ENCODE data around the gene CA10. TPM values are rescaled to one million over a fixed set of nuclear protein-coding genes. Genes with fewer than 3 reads are reported as not detected.

CA10 gene
- polyA plus RNA-seq, 1 donor from 2014 or later: 6.2 TPM

DNA sequence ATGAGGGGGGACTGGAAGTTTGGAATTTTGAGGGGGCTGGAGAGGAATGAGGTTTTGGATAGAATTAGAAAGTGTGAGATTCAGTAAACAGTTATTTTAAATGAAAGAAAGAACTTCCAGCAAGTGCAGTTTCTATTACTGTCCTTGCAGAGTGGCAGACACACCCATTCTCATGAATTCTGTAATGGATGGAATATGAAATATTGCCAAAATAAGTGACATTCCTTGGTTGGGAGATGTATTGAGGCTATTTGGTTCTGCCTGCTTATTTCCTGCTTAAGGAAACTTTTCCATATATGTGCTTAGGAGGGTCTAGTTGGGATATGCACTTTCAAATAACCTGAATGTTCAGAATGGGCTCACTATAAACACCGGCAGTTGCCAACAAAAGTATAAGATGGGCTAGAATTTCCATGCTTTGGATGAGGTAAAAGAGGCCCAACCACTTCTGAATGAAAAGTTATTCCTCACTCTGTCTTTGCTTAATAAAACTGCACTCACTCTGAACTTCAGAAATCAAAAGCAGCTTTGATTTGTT, 434.4 kb downstream of the CA10 start:
- Histone ChIP-seq H3K9me3 (ENCODE audit: low read length) (no peaks in the 10 kb centered on the region), H3K9ac (ENCODE audit: low read length) (no peak overlapping the region), H2AFZ (ENCODE audit: low read depth, low read length) (no peak overlapping the region), H3K36me3 (ENCODE audit: insufficient read depth, low read length) (no peaks in the 10 kb centered on the region), H3K4me2 (ENCODE audit: low read length) (no peak overlapping the region), H3F3A (ENCODE audit: insufficient read depth, low read length, poor library complexity, severe bottlenecking) (no peaks in the 10 kb centered on the region), H4K20me1 (ENCODE audit: insufficient read depth) (no peaks in the 10 kb centered on the region), H3K4me3 (ENCODE audit: low read length) (no peak overlapping the region), H3K27ac (ENCODE audit: low read length) (no peak overlapping the region), H3K27me3 (ENCODE audit: insufficient read depth, low read depth, low read length) (no peaks in the 10 kb centered on the region), H3K79me2 (replicated peaks; ENCODE audit: insufficient read depth, low read length) (no peaks in the 10 kb centered on the region), H3K9me2 (ENCODE audit: insufficient read depth, low read length) (no peaks in the 10 kb centered on the region)
- TF ChIP-seq POLR2AphosphoS5 (IDR thresholded peaks at IDR 0.05) (no peak), TAF1 (IDR thresholded peaks at IDR 0.05; ENCODE audit: low read depth) (no peak), MXI1 (conservative IDR thresholded peaks at IDR 0.05; ENCODE audit: poor library complexity, severe bottlenecking) (no peak), EZH2 (IDR thresholded peaks at IDR 0.05; ENCODE audit: borderline replicate concordance, insufficient read depth, low read length, poor library complexity, severe bottlenecking) (no peak), EP300 (conservative IDR thresholded peaks at IDR 0.05; ENCODE audit: poor library complexity, severe bottlenecking) (no peak), SMC3 (conservative IDR thresholded peaks at IDR 0.05; ENCODE audit: poor library complexity) (no peak), RAD21 (conservative IDR thresholded peaks at IDR 0.05) (no peak)
- TF ChIP-seq, protein P1, sequence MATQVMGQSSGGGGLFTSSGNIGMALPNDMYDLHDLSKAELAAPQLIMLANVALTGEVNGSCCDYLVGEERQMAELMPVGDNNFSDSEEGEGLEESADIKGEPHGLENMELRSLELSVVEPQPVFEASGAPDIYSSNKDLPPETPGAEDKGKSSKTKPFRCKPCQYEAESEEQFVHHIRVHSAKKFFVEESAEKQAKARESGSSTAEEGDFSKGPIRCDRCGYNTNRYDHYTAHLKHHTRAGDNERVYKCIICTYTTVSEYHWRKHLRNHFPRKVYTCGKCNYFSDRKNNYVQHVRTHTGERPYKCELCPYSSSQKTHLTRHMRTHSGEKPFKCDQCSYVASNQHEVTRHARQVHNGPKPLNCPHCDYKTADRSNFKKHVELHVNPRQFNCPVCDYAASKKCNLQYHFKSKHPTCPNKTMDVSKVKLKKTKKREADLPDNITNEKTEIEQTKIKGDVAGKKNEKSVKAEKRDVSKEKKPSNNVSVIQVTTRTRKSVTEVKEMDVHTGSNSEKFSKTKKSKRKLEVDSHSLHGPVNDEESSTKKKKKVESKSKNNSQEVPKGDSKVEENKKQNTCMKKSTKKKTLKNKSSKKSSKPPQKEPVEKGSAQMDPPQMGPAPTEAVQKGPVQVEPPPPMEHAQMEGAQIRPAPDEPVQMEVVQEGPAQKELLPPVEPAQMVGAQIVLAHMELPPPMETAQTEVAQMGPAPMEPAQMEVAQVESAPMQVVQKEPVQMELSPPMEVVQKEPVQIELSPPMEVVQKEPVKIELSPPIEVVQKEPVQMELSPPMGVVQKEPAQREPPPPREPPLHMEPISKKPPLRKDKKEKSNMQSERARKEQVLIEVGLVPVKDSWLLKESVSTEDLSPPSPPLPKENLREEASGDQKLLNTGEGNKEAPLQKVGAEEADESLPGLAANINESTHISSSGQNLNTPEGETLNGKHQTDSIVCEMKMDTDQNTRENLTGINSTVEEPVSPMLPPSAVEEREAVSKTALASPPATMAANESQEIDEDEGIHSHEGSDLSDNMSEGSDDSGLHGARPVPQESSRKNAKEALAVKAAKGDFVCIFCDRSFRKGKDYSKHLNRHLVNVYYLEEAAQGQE (IDR thresholded peaks at IDR 0.05; ENCODE audit: borderline replicate concordance): no peak
- TF ChIP-seq, protein P2, sequence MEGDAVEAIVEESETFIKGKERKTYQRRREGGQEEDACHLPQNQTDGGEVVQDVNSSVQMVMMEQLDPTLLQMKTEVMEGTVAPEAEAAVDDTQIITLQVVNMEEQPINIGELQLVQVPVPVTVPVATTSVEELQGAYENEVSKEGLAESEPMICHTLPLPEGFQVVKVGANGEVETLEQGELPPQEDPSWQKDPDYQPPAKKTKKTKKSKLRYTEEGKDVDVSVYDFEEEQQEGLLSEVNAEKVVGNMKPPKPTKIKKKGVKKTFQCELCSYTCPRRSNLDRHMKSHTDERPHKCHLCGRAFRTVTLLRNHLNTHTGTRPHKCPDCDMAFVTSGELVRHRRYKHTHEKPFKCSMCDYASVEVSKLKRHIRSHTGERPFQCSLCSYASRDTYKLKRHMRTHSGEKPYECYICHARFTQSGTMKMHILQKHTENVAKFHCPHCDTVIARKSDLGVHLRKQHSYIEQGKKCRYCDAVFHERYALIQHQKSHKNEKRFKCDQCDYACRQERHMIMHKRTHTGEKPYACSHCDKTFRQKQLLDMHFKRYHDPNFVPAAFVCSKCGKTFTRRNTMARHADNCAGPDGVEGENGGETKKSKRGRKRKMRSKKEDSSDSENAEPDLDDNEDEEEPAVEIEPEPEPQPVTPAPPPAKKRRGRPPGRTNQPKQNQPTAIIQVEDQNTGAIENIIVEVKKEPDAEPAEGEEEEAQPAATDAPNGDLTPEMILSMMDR (IDR thresholded peaks at IDR 0.05; ENCODE audit: poor library complexity, severe bottlenecking): no peak

DNA sequence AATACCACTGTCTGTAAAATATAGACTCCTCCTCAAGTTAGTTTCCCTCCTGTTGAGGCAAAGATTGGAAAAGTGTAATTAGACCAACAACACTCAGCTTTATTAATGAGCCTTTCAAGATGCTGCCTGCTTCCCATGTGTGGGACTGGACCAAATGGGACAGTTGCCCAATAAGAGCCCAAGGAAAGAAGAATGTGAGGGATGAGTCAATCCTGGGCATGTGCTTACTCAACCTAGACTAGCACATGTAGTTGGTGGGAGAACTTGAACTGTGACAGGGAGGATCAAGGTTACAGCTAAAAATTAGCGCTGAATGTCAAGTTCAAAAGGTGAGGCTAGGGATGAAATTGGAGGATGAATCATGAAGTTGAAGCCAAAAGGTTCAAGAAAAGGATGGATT, 435.5 kb downstream of the CA10 start:
- no peaks in the 10 kb centered on the region for H3K36me3 ChIP-seq (ENCODE audit: insufficient read depth, low read length)
- H3K9me2 ChIP-seq (ENCODE audit: insufficient read depth, low read length): no peaks in the 10 kb centered on the region
- no peaks in the 10 kb centered on the region for H3K27me3 ChIP-seq (ENCODE audit: insufficient read depth, low read depth, low read length)
- no peak overlapping the region for H2AFZ ChIP-seq (ENCODE audit: low read depth, low read length)
- no peak overlapping the region for H3K27ac ChIP-seq (ENCODE audit: low read length)
- TF ChIP-seq, protein P1 (IDR thresholded peaks at IDR 0.05; ENCODE audit: borderline replicate concordance): no peak
- TF ChIP-seq EZH2 (IDR thresholded peaks at IDR 0.05; ENCODE audit: borderline replicate concordance, insufficient read depth, low read length, poor library complexity, severe bottlenecking) (no peak), MXI1 (conservative IDR thresholded peaks at IDR 0.05; ENCODE audit: poor library complexity, severe bottlenecking) (no peak), TAF1 (IDR thresholded peaks at IDR 0.05; ENCODE audit: low read depth) (no peak), SMC3 (conservative IDR thresholded peaks at IDR 0.05; ENCODE audit: poor library complexity) (no peak), RAD21 (conservative IDR thresholded peaks at IDR 0.05) (no peak), POLR2AphosphoS5 (IDR thresholded peaks at IDR 0.05) (no peak), EP300 (conservative IDR thresholded peaks at IDR 0.05; ENCODE audit: poor library complexity, severe bottlenecking) (no peak)
- TF ChIP-seq, protein P2 (IDR thresholded peaks at IDR 0.05; ENCODE audit: poor library complexity, severe bottlenecking): no peak
- H4K20me1 ChIP-seq (ENCODE audit: insufficient read depth): no peaks in the 10 kb centered on the region
- no peak overlapping the region for H3K9ac ChIP-seq (ENCODE audit: low read length)
- no peak overlapping the region for H3K4me3 ChIP-seq (ENCODE audit: low read length)
- no peaks in the 10 kb centered on the region for H3K9me3 ChIP-seq (ENCODE audit: low read length)
- no peaks in the 10 kb centered on the region for H3F3A ChIP-seq (ENCODE audit: insufficient read depth, low read length, poor library complexity, severe bottlenecking)
- no peaks in the 10 kb centered on the region for H3K79me2 ChIP-seq (replicated peaks; ENCODE audit: insufficient read depth, low read length)
- H3K4me2 ChIP-seq (ENCODE audit: low read length): no peak overlapping the region
